ENCODE measurements around the gene DENR. TPM values are rescaled to one million over a fixed set of nuclear protein-coding genes. Genes with fewer than 3 reads are reported as not detected.

The DENR gene
- total RNA-seq, 1 experiment from 2014 or later: 56.4 TPM

DNA sequence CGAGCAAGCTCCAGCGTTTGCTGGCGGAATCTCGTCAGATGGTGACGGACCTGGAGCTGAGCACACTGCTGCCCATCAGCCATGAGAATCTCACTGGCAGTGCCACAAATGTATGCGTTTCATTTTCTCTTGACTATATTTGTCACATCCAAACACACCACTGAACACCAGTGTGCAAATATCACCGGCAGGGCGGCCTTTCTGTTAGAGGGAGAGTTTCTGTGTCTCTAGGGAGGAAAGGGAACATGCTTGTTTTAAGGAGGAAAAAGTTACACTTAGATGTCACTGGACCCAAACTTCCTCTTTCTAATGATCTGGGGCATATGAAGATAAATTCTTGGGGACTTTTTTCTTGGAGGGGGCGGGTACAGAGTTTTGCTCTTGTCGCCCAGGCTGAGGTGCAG is 60.7 kb downstream of the DENR start:
- no peak for DNase-seq (ENCODE audit: low read depth)

DNA sequence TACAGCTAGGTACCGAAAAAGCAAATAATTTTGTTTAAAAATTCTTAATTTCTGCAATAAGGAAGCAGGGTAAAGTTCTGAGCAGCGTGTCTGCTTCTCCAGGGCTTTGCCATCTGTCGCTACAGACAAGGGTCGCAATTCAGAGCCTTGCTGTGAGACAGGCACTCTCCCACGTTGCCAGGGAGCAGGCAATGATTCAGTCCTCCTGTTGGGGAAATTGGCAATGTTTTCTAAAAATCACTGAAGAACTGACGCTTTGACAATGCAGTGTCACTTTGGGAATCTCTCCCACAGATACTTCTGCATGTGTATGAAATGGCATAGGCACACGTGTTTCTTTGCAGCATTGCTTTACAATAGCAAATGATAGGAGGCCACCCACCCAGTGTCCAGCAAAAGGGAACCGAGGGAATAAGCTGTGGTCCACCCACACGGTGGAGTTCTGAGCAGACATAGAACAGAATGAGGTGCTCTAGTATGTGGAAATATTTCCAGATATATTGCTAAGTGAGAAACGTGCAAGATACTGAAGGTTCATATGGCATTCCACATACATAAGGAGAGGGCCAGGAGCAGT is 66.7 kb downstream of the DENR start:
- DNase-seq (ENCODE audit: low read depth): no peak

DNA sequence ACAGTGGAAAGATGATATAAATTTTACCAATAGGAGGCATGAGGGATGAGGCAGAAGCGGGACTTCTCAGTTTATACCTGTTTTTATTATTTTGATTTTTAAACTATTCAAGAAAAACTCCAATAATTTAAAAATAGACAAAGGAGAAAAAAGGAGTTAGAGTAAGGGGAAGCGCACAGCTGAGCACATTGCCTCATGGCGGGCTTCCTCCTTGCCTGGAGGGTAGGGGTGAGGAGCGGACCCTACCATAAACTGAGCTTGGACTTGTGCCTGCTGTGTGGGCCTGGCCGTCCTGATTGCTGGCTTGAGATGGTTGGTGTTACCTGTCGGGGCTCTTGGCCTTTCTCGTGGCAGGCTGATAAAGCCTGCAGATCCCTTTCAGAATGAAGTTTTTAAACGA is 67.5 kb downstream of the DENR start:
- no peak for DNase-seq (ENCODE audit: low read depth)

Small RNA genes lying within 50 kb of the gene (small RNA-seq; reads per million reads assigned to genes)
- gene AC026333.2 (not detected), gene RF00019 (not detected)

Other genes starting within 250 kb of the DENR start
- gene RSRC2, start 225.9 kb upstream of the DENR start, total RNA-seq (2014; rRNA removed; shearing (Covaris generic)): 42.0 and 46.2 TPM in 2 replicates
- 34.0 and 42.3 TPM in 2 replicates for gene KNTC1, start 225.6 kb upstream of the DENR start, total RNA-seq (2014; rRNA removed; shearing (Covaris generic))
- not detected in 2 replicates for gene HCAR2, start 49.5 kb upstream of the DENR start, total RNA-seq (2014; rRNA removed; shearing (Covaris generic))
- not detected in 2 replicates for gene HCAR3, start 36.0 kb upstream of the DENR start, total RNA-seq (2014; rRNA removed; shearing (Covaris generic))
- 0.02 TPM in 1 of 2 replicates, not detected in the other for gene HCAR1, start 22.0 kb upstream of the DENR start, total RNA-seq (2014; rRNA removed; shearing (Covaris generic))
- gene CCDC62, start 21.7 kb downstream of the DENR start, total RNA-seq (2014; rRNA removed; shearing (Covaris generic)): 0.13 and 0.40 TPM in 2 replicates
- 30.1 and 46.1 TPM in 2 replicates for gene HIP1R, start 82.6 kb downstream of the DENR start, total RNA-seq (2014; rRNA removed; shearing (Covaris generic))
- 62.9 and 87.4 TPM in 2 replicates for gene VPS37B, start 143.3 kb downstream of the DENR start, total RNA-seq (2014; rRNA removed; shearing (Covaris generic))
- 23.0 and 32.8 TPM in 2 replicates for gene ABCB9, start 213.6 kb downstream of the DENR start, total RNA-seq (2014; rRNA removed; shearing (Covaris generic))
- gene OGFOD2, start 222.4 kb downstream of the DENR start, total RNA-seq (2014; rRNA removed; shearing (Covaris generic)): 19.4 and 22.7 TPM in 2 replicates
- 237 and 253 TPM in 2 replicates for gene ARL6IP4, start 227.9 kb downstream of the DENR start, total RNA-seq (2014; rRNA removed; shearing (Covaris generic))